Keratinocyte (primary cell): ENCODE measurements around the gene FRMPD1.

ENCODE experiments used
- CTCF ChIP-seq, 3 experiments: IDR thresholded peaks in 1 of 3; conservative IDR thresholded peaks in 1 of 3; optimal IDR thresholded peaks in 1 of 3; 2 replicates in 2 of 3; 3 replicates in 1 of 3; pipeline versions ENCODE3 to v1.5.1; 2011; ENCODE audit warnings: low read length in 3 of 3, mild to moderate bottlenecking in 3 of 3, moderate library complexity in 2 of 3, control low read depth in 1 of 3, inconsistent platforms in 1 of 3; ENCODE audit not compliant: insufficient read depth in 2 of 3; ENCODE audit errors: extremely low read depth in 1 of 3
- EZH2 ChIP-seq: IDR thresholded peaks from one replicate; pipeline ENCODE4 v1.6.1; 2012; ENCODE audit warnings: inconsistent platforms, mild to moderate bottlenecking, low read length, moderate library complexity

DNA sequence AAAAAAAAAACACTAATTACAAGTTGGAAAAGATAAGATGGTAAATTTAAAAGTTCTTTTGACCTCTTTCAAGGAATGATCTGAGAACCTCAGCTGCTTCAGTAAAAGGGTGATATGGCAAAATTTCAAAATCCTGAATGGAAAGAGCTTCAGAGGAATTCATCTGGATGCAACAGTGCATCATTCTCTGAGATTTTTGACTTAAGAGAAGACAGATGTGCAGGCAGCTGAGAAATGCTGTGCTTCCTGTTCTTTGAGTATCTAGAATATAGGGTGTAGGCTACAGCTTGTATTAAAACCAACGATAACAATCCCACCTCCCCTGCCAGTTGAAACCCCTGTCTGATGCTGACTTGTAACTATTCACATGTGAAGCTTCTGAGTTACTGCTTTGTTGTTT is 6.2 kb downstream of the FRMPD1 start:
- no peak for TF ChIP-seq CTCF (optimal IDR thresholded peaks at IDR 0.05 in 1 of 3, IDR thresholded peaks at IDR 0.05 in 1 of 3, conservative IDR thresholded peaks at IDR 0.05 in 1 of 3; ENCODE audit: extremely low read depth in 1 of 3, insufficient read depth in 2 of 3, low read length in 3 of 3)
- TF ChIP-seq EZH2, result no peak
